Mesenchymal stem cell (in vitro differentiated cells and primary cell): ENCODE measurements around the gene TRIOBP.
A peak's percentile ranks its signal among the peaks of the same experiment; 100 is the strongest.

ENCODE experiments used
- DNase-seq: peaks from one replicate; pipeline ENCODE4 v3.0.0-alpha.2; 2013
- H2AFZ ChIP-seq: one replicate; pipeline ENCODE4 v1.6.1; 2013; ENCODE audit warnings: low read depth, mild to moderate bottlenecking, control low read depth, inconsistent platforms, low read length, moderate library complexity
- H2AK5ac ChIP-seq: 2 replicates; pipeline ENCODE4 v1.6.1; 2013; ENCODE audit warnings: low read length, moderate library complexity, mild to moderate bottlenecking, inconsistent platforms; ENCODE audit not compliant: severe bottlenecking
- H2BK120ac ChIP-seq: one replicate; pipeline ENCODE4 v1.6.1; 2013; ENCODE audit warnings: low read depth, mild to moderate bottlenecking, inconsistent platforms, low read length, moderate library complexity
- H2BK12ac ChIP-seq, 2 experiments: one replicate each; pipeline ENCODE4 v1.6.1; 2013; ENCODE audit warnings: inconsistent platforms in 2 of 2, low read length in 2 of 2, mild to moderate bottlenecking in 2 of 2, moderate library complexity in 2 of 2, control low read depth in 1 of 2
- H2BK15ac ChIP-seq: one replicate; pipeline ENCODE4 v1.6.1; 2013; ENCODE audit warnings: mild to moderate bottlenecking, low read depth, inconsistent platforms; ENCODE audit not compliant: poor library complexity, severe bottlenecking
- H2BK5ac ChIP-seq: 2 replicates; pipeline ENCODE4 v1.6.1; 2013; ENCODE audit warnings: low read depth, mild to moderate bottlenecking, low read length, control low read depth, inconsistent platforms; ENCODE audit not compliant: poor library complexity, severe bottlenecking
- H3K14ac ChIP-seq, 2 experiments: one replicate each; pipeline ENCODE4 v1.6.1; 2013; ENCODE audit warnings: inconsistent platforms in 2 of 2, low read length in 2 of 2, control low read depth in 1 of 2, mild to moderate bottlenecking in 1 of 2, moderate library complexity in 1 of 2
- H3K18ac ChIP-seq, 2 experiments: one replicate each; pipeline ENCODE4 v1.6.1; 2013; ENCODE audit warnings: inconsistent platforms in 2 of 2, low read length in 2 of 2, control low read depth in 1 of 2, low read depth in 1 of 2, mild to moderate bottlenecking in 1 of 2
- H3K23ac ChIP-seq, 2 experiments: one replicate each; pipeline ENCODE4 v1.6.1; 2013; ENCODE audit warnings: inconsistent platforms in 2 of 2, low read length in 2 of 2, mild to moderate bottlenecking in 2 of 2, moderate library complexity in 2 of 2, control low read depth in 1 of 2
- H3K27ac ChIP-seq: 2 replicates; pipeline ENCODE4 v1.5.1; 2013; ENCODE audit warnings: mild to moderate bottlenecking, moderate library complexity, low read length, control low read depth, inconsistent platforms; ENCODE audit not compliant: poor library complexity, severe bottlenecking
- H3K27me3 ChIP-seq, 2 experiments: 2 replicates each; pipeline versions ENCODE4 v1.6.1 to v1.7.0; 2013; ENCODE audit warnings: low read length in 2 of 2, mild to moderate bottlenecking in 2 of 2, moderate library complexity in 2 of 2, control low read depth in 1 of 2, inconsistent platforms in 1 of 2; ENCODE audit not compliant: control insufficient read depth in 1 of 2, insufficient read depth in 1 of 2
- H3K36me3 ChIP-seq, 2 experiments: 2 replicates each; pipeline versions ENCODE4 v1.6.1 to v1.7.0; 2013; ENCODE audit warnings: low read length in 2 of 2, control low read depth in 1 of 2, inconsistent platforms in 1 of 2, low read depth in 1 of 2, mild to moderate bottlenecking in 1 of 2; ENCODE audit not compliant: insufficient read depth in 2 of 2, control insufficient read depth in 1 of 2
- H3K4ac ChIP-seq, 2 experiments: one replicate each; pipeline ENCODE4 v1.6.1; 2013; ENCODE audit warnings: inconsistent platforms in 2 of 2, low read length in 2 of 2, mild to moderate bottlenecking in 2 of 2, moderate library complexity in 2 of 2, control low read depth in 1 of 2, low read depth in 1 of 2
- H3K4me1 ChIP-seq: 2 replicates; pipeline ENCODE4 v1.6.1; 2013; ENCODE audit warnings: low read depth, low read length, control low read depth; ENCODE audit not compliant: control insufficient read depth, insufficient read depth
- H3K4me2 ChIP-seq: 2 replicates; pipeline ENCODE4 v1.6.1; 2013; ENCODE audit warnings: low read length, mild to moderate bottlenecking, inconsistent platforms; ENCODE audit not compliant: poor library complexity, severe bottlenecking
- H3K4me3 ChIP-seq, 2 experiments: 2 replicates each; pipeline versions ENCODE4 v1.5.1 to v1.7.0; 2013; ENCODE audit warnings: low read length in 2 of 2, mild to moderate bottlenecking in 2 of 2, control low read depth in 1 of 2, low read depth in 1 of 2; ENCODE audit not compliant: insufficient read depth in 1 of 2
- H3K79me1 ChIP-seq: replicated peaks from 2 replicates; pipeline ENCODE4 v1.6.1; 2013; ENCODE audit warnings: mild to moderate bottlenecking, control low read depth, low read length, inconsistent platforms; ENCODE audit not compliant: poor library complexity, severe bottlenecking
- H3K9ac ChIP-seq: 2 replicates; pipeline ENCODE4 v1.7.0; 2013; ENCODE audit warnings: mild to moderate bottlenecking, low read length, moderate library complexity
- H3K9me3 ChIP-seq: 2 replicates; pipeline ENCODE4 v1.7.0; 2013; ENCODE audit warnings: mild to moderate bottlenecking, low read length; ENCODE audit not compliant: control insufficient read depth
- H4K8ac ChIP-seq: one replicate; pipeline ENCODE4 v1.6.1; 2013; ENCODE audit warnings: inconsistent platforms, mild to moderate bottlenecking, low read length, moderate library complexity
- H4K91ac ChIP-seq: one replicate; pipeline ENCODE4 v1.6.1; 2013; ENCODE audit warnings: mild to moderate bottlenecking, low read length, inconsistent platforms
- WGBS: methylation state at CpG from one replicate; pipeline ENCODE4 v1.1.7; 2013; ENCODE audit warnings: mixed read lengths; 5-methylcytosine and 5-hydroxymethylcytosine counted together

Gene TRIOBP

DNA sequence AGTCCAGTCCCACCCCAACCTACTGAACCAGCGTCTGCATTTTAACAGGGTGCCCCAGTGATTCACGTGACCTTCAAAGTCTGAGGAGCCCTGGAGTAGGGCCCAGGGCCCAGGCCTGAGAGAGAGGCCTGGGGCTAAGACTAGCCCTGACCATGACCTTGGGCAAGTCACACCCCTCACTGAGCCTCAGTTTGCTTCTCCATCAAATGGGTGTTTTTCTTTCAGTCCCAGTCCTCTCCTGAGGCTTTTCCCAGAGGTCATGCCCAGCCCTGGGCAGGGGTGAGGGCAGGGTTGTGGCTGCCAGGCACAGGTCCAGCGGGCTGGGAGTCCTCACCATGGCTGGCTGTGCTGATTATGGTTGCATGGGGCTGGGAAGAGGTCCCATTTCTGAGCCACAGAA lies 77.9 kb downstream of the TRIOBP start:
- Histone ChIP-seq H3K27ac (no peak overlapping the region), H3K4me3 (no peak overlapping the region), H2AK5ac (no peak overlapping the region), H3K4ac (peak overlapping the region in 1 of 2 experiments; percentile 16), H3K27me3 (no peaks in the 10 kb centered on the region), H3K23ac (no peak overlapping the region), H2AFZ (no peak overlapping the region), H2BK12ac (peak overlapping the region in 1 of 2 experiments; percentile 18), H3K18ac (no peak overlapping the region), H4K8ac (no peak overlapping the region), H3K14ac (no peak overlapping the region), H2BK15ac (no peak overlapping the region), H4K91ac (no peak overlapping the region), H3K79me1 (peaks cover 2% of the 10 kb centered on the region), H3K9me3 (no peaks in the 10 kb centered on the region), H2BK5ac (no peak overlapping the region), H3K4me1 (peaks cover 11% of the 10 kb centered on the region), H3K9ac (peak overlapping the region; percentile 7), H3K4me2 (no peak overlapping the region), H3K36me3 (peaks cover 48 to 56% of the 10 kb centered on the region in 2 experiments), H2BK120ac (no peak overlapping the region)
- WGBS = 96% methylated on average over 3 of the region's 3 CpGs
- no peak for DNase-seq

- Histone ChIP-seq H3K4me2 (no peak overlapping the region), H3K36me3 (peaks cover 46 to 52% of the 10 kb centered on the region in 2 experiments), H2BK15ac (no peak overlapping the region), H2AK5ac (peak overlapping the region; percentile 52), H3K9me3 (no peaks in the 10 kb centered on the region), H3K9ac (peak overlapping the region; percentile 53), H2BK12ac (no peak overlapping the region), H4K91ac (peak overlapping the region; percentile 44), H2BK120ac (no peak overlapping the region), H4K8ac (peak overlapping the region; percentile 43), H3K4me3 (no peak overlapping the region), H3K23ac (no peak overlapping the region), H3K27ac (no peak overlapping the region), H3K4me1 (peaks cover 11% of the 10 kb centered on the region), H3K79me1 (peaks cover 2% of the 10 kb centered on the region), H3K27me3 (no peaks in the 10 kb centered on the region), H2BK5ac (no peak overlapping the region), H3K18ac (peak overlapping the region; percentile 63 to 70), H3K4ac (no peak overlapping the region), H2AFZ (no peak overlapping the region), H3K14ac (peak overlapping the region in 1 of 2 experiments; percentile 62)
- 81% methylated on average over 13 of the region's 17 CpGs for WGBS
- peak; percentile 83 for DNase-seq
These were observed 79.2 kb downstream of the TRIOBP start for GRCh38 chr22:37775785-37776638.

GRCh38 chr22:37776639-37777005 lies 79.8 kb downstream of the TRIOBP start:
- no peak overlapping the region for H4K8ac ChIP-seq
- no peak overlapping the region for H3K4me3 ChIP-seq
- no peaks in the 10 kb centered on the region for H3K79me1 ChIP-seq
- no peak overlapping the region for H2AFZ ChIP-seq
- H3K9ac ChIP-seq = peak overlapping the region; percentile 53
- no peaks in the 10 kb centered on the region for H3K9me3 ChIP-seq
- H3K27ac ChIP-seq = no peak overlapping the region
- no peaks in the 10 kb centered on the region for H3K27me3 ChIP-seq
- H2BK12ac ChIP-seq = no peak overlapping the region
- no peak overlapping the region for H3K4ac ChIP-seq
- H2AK5ac ChIP-seq = no peak overlapping the region
- H3K36me3 ChIP-seq = peaks cover 40 to 46% of the 10 kb centered on the region in 2 experiments
- H3K18ac ChIP-seq = no peak overlapping the region
- H2BK15ac ChIP-seq = no peak overlapping the region
- no peak overlapping the region for H4K91ac ChIP-seq
- DNase-seq = no peak
- WGBS = 74% methylated on average over 10 of the region's 10 CpGs
- H2BK120ac ChIP-seq = no peak overlapping the region
- no peak overlapping the region for H3K4me2 ChIP-seq
- no peak overlapping the region for H3K14ac ChIP-seq
- peaks cover 11% of the 10 kb centered on the region for H3K4me1 ChIP-seq
- no peak overlapping the region for H3K23ac ChIP-seq
- H2BK5ac ChIP-seq = no peak overlapping the region

DNA sequence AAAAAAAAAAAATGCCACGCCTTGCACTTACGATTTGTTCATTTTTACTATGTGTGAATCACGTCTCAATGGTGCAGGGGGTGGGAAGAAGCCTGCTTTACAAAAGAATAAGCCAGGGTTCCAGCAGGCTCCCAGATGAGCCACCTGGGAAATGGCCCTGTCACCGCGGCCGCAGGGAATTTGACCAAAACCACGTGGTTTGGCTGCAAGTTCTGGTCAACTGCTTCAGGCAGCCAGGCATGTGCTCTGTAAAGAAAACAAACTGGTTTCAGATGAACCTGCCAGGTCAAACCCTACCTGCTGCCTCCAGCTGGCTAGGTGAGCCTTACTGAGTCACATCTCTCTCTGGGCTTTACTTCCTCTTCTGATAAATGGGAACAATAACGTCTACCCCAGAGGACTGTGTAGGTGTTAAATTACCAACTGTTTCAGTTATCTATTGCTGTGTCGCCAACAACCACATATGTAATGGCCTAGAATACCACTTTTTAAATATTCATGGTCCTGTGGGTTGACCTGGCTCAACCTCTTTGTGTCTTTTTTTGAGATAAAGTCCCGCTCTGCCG lies 80.4 kb downstream of the TRIOBP start:
- WGBS = 48% methylated on average over 10 of the region's 11 CpGs
- H3K9ac ChIP-seq = no peak overlapping the region
- no peak overlapping the region for H3K4ac ChIP-seq
- H2AFZ ChIP-seq = no peak overlapping the region
- peak overlapping the region in 1 of 2 experiments; percentile 17 for H2BK12ac ChIP-seq
- H3K4me1 ChIP-seq = peaks cover 13% of the 10 kb centered on the region
- no peak overlapping the region for H3K4me2 ChIP-seq
- no peaks in the 10 kb centered on the region for H3K27me3 ChIP-seq
- H3K14ac ChIP-seq = no peak overlapping the region
- H3K27ac ChIP-seq = no peak overlapping the region
- no peaks in the 10 kb centered on the region for H3K9me3 ChIP-seq
- H3K18ac ChIP-seq = no peak overlapping the region
- no peak overlapping the region for H2BK5ac ChIP-seq
- H3K36me3 ChIP-seq = peaks cover 34 to 40% of the 10 kb centered on the region in 2 experiments
- no peaks in the 10 kb centered on the region for H3K79me1 ChIP-seq
- H3K23ac ChIP-seq = no peak overlapping the region
- H4K91ac ChIP-seq = no peak overlapping the region
- H2BK15ac ChIP-seq = no peak overlapping the region
- no peak overlapping the region for H3K4me3 ChIP-seq
- DNase-seq = peak; percentile 77
- no peak overlapping the region for H2AK5ac ChIP-seq
- no peak overlapping the region for H4K8ac ChIP-seq
- H2BK120ac ChIP-seq = no peak overlapping the region
